GM23338 (cell line): ENCODE measurements around the gene SPATA9. TPM values are rescaled to one million over a fixed set of nuclear protein-coding genes. Genes with fewer than 3 reads are reported as not detected.

Experiments used
- ATAC-seq: fragments of 200-7000 bp; cut with Tn5 transposase; 3 replicates; pipeline ENCODE4 v1.9.1; 2020
- DNase-seq: peaks from one replicate; pipeline ENCODE4 v3.0.0-alpha.2; 2015; ENCODE audit warnings: low spot score
- H2AFZ ChIP-seq: fragments of 200-600 bp; sonication (generic); 2 replicates; pipeline ENCODE4 v1.8.0; 2016; ENCODE audit warnings: antibody characterized with exemption, mild to moderate bottlenecking, moderate library complexity
- H3F3A ChIP-seq: fragments of 200-600 bp; sonication (generic); replicated peaks from 2 replicates; pipeline ENCODE4 v1.8.0; 2017; ENCODE audit warnings: antibody characterized with exemption, mixed run types, low read depth
- H3K27ac ChIP-seq: fragments of 200-600 bp; sonication (generic); 2 replicates; pipeline ENCODE4 v1.6.1; 2016; ENCODE audit warnings: low read depth
- H3K27me3 ChIP-seq: fragments of 200-600 bp; sonication (generic); 2 replicates; pipeline ENCODE4 v1.8.0; 2016; ENCODE audit warnings: mild to moderate bottlenecking, mixed run types, moderate library complexity; ENCODE audit not compliant: insufficient read depth
- H3K36me3 ChIP-seq: fragments of 200-600 bp; sonication (generic); 2 replicates; pipeline ENCODE4 v1.8.0; 2016; ENCODE audit warnings: mild to moderate bottlenecking; ENCODE audit not compliant: insufficient read depth
- H3K4me1 ChIP-seq: fragments of 200-600 bp; sonication (generic); 2 replicates; pipeline ENCODE4 v1.8.0; 2016; ENCODE audit warnings: mild to moderate bottlenecking, moderate library complexity; ENCODE audit not compliant: insufficient read depth
- H3K4me2 ChIP-seq: fragments of 200-600 bp; sonication (generic); 2 replicates; pipeline ENCODE4 v1.7.1; 2017; ENCODE audit warnings: mixed run types
- H3K4me3 ChIP-seq: fragments of 200-600 bp; sonication (generic); 2 replicates; pipeline ENCODE4 v1.6.1; 2016; ENCODE audit warnings: mixed run types
- H3K79me2 ChIP-seq: fragments of 200-600 bp; sonication (generic); replicated peaks from 2 replicates; pipeline ENCODE4 v1.8.0; 2017; ENCODE audit warnings: mild to moderate bottlenecking; ENCODE audit not compliant: insufficient read depth
- H3K9me2 ChIP-seq: fragments of 200-600 bp; sonication (generic); 2 replicates; pipeline ENCODE4 v1.8.0; 2017; ENCODE audit not compliant: insufficient read depth
- H4K20me1 ChIP-seq: fragments of 200-600 bp; sonication (generic); replicated peaks from 2 replicates; pipeline ENCODE4 v1.8.0; 2017; ENCODE audit warnings: mild to moderate bottlenecking; ENCODE audit not compliant: insufficient read depth
- H3K27ac Mint-ChIP-seq: 2 replicates; pipeline ENCODE4 v1.8.0; 2020; ENCODE audit warnings: inconsistent platforms, mild to moderate bottlenecking, moderate library complexity, mixed read lengths
- H3K27me3 Mint-ChIP-seq: 3 replicates; pipeline ENCODE4 v1.8.0; 2022; ENCODE audit warnings: low read depth, mild to moderate bottlenecking, moderate library complexity, mixed read lengths, inconsistent platforms; ENCODE audit not compliant: insufficient read depth, poor library complexity
- H3K36me3 Mint-ChIP-seq: 3 replicates; pipeline ENCODE4 v1.8.0; 2021; ENCODE audit warnings: low read depth, mild to moderate bottlenecking, inconsistent platforms, moderate library complexity, mixed read lengths
- H3K4me1 Mint-ChIP-seq: 3 replicates; pipeline ENCODE4 v1.8.0; 2020; ENCODE audit warnings: mild to moderate bottlenecking, inconsistent platforms, mixed read lengths
- H3K4me3 Mint-ChIP-seq: 3 replicates; pipeline ENCODE4 v1.8.0; 2021; ENCODE audit warnings: moderate library complexity, mild to moderate bottlenecking, inconsistent platforms, mixed read lengths
- H3K9me3 Mint-ChIP-seq: 3 replicates; pipeline ENCODE4 v1.8.0; 2020; ENCODE audit warnings: moderate library complexity, mild to moderate bottlenecking, inconsistent platforms, mixed read lengths
- CREB1 ChIP-seq: fragments of 250-450 bp; sonication (Bioruptor Pico); IDR thresholded peaks from 2 replicates; pipeline ENCODE4 v1.5.0; 2020; ENCODE audit warnings: low read depth, mild to moderate bottlenecking, moderate library complexity
- EZH2 ChIP-seq: fragments of 200-600 bp; sonication (generic); IDR thresholded peaks from one replicate; pipeline ENCODE4 v1.8.0; 2017; ENCODE audit warnings: antibody characterized with exemption, mild to moderate bottlenecking, low read depth; ENCODE audit not compliant: unreplicated experiment
- EZH2phosphoT487 ChIP-seq: fragments of 200-600 bp; sonication (generic); IDR thresholded peaks from one replicate; pipeline ENCODE4 v1.8.1; 2018; ENCODE audit warnings: antibody characterized with exemption; ENCODE audit not compliant: unreplicated experiment
- JUNB ChIP-seq: IDR thresholded peaks from one replicate; pipeline ENCODE4 v1.6.1; 2016; ENCODE audit warnings: antibody characterized with exemption; ENCODE audit not compliant: unreplicated experiment
- NANOG ChIP-seq: IDR thresholded peaks from 2 replicates; pipeline ENCODE4 v1.6.1; 2016; ENCODE audit warnings: antibody characterized with exemption, borderline replicate concordance
- POLR2AphosphoS5 ChIP-seq: IDR thresholded peaks from 2 replicates; pipeline ENCODE4 v1.6.1; 2016; ENCODE audit warnings: antibody characterized with exemption, low read depth
- STAT1 ChIP-seq: IDR thresholded peaks from one replicate; pipeline ENCODE4 v1.6.1; 2016; ENCODE audit warnings: antibody characterized with exemption; ENCODE audit not compliant: unreplicated experiment
- ZNF114 ChIP-seq: fragments of 250-450 bp; sonication (Bioruptor Pico); IDR thresholded peaks from 2 replicates; pipeline ENCODE4 v1.5.0; 2020; ENCODE audit warnings: mild to moderate bottlenecking, moderate library complexity
- ZNF331 ChIP-seq: fragments of 250-450 bp; sonication (Bioruptor Pico); IDR thresholded peaks from 2 replicates; pipeline ENCODE4 v1.5.0; 2020; ENCODE audit warnings: low read depth, mild to moderate bottlenecking, moderate library complexity
- polyA plus RNA-seq: library from polyadenylated mRNA; unstranded; fragments of >200 nt; fragmentation: Nextera tagmentation; extraction: Ambion mirVana; gene quantifications from 2 replicates; pipeline ENCODE4 v1.2.1, GENCODE V29; 2016
- total RNA-seq: library from RNA; depleted of rRNA; stranded (reverse); fragments of >200 nt; shearing (Covaris generic); gene quantifications from 2 replicates; pipeline ENCODE4 v1.2.3, GENCODE V29; 2014
- TF ChIP-seq, protein P1 (sequence below): IDR thresholded peaks from 2 replicates; pipeline ENCODE4 v1.6.1; 2016; ENCODE audit warnings: antibody characterized with exemption
- TF ChIP-seq, protein P2 (sequence below): fragments of 250-450 bp; sonication (Bioruptor Pico); IDR thresholded peaks from 2 replicates; pipeline ENCODE4 v1.5.0; 2020; ENCODE audit warnings: mild to moderate bottlenecking, moderate library complexity
- TF ChIP-seq, protein P3 (sequence below), 2 experiments: fragments of 200-600 bp in 1 of 2; sonication (generic) in 1 of 2; conservative IDR thresholded peaks; 2 replicates each; pipeline versions ENCODE4 v1.5.1 to v1.6.1; 2016 to 2017; ENCODE audit warnings: antibody characterized with exemption in 2 of 2, low read depth in 2 of 2, mild to moderate bottlenecking in 2 of 2, moderate library complexity in 1 of 2
- TF ChIP-seq, protein P4 (sequence below): IDR thresholded peaks from one replicate; pipeline ENCODE4 v1.6.1; 2018; ENCODE audit warnings: antibody characterized with exemption; ENCODE audit not compliant: unreplicated experiment

Gene SPATA9
- total and polyA plus RNA-seq, 2 experiments from 2014 or later = not detected

DNA sequence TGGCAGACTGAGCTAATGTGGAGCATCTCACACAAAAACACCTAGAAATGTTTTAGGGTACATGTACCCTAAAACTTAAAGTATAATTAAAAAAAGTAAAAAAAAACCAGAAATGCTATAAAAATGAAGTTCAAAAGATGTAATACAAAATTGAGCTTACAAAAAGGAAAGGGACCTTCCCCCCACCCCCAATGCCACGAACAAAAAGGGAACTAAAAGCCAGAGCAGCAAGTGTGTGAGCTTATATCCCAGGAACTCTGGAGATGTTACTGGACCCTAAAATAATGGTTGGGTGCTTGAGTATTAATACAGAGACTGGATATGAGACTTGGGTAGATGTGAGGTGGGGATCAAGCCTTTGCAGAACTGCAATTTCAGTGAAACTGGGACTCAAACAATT is 11.0 kb downstream of the SPATA9 start:
- Histone ChIP-seq H3K9me2 (no peaks in the 10 kb centered on the region), H3K36me3 (no peaks in the 10 kb centered on the region), H3K27me3 (no peaks in the 10 kb centered on the region), H4K20me1 (no peaks in the 10 kb centered on the region), H3K79me2 (no peaks in the 10 kb centered on the region), H3K4me2 (no peak overlapping the region), H3K4me3 (no peak overlapping the region), H3K4me1 (no peaks in the 10 kb centered on the region), H3K27ac (no peak overlapping the region), H2AFZ (peak overlapping the region; percentile 78), H3F3A (no peaks in the 10 kb centered on the region)
- Mint-ChIP-seq H3K27ac (no peak overlapping the region), H3K4me1 (no peaks in the 10 kb centered on the region), H3K9me3 (no peaks in the 10 kb centered on the region), H3K36me3 (no peaks in the 10 kb centered on the region), H3K4me3 (no peak overlapping the region), H3K27me3 (no peaks in the 10 kb centered on the region)
- no peak for TF ChIP-seq STAT1
- no peak for TF ChIP-seq EZH2phosphoT487
- no peak for TF ChIP-seq JUNB
- TF ChIP-seq ZNF331 (CRISPR knock-in tag) = no peak
- no peak for TF ChIP-seq EZH2
- TF ChIP-seq, protein P1, sequence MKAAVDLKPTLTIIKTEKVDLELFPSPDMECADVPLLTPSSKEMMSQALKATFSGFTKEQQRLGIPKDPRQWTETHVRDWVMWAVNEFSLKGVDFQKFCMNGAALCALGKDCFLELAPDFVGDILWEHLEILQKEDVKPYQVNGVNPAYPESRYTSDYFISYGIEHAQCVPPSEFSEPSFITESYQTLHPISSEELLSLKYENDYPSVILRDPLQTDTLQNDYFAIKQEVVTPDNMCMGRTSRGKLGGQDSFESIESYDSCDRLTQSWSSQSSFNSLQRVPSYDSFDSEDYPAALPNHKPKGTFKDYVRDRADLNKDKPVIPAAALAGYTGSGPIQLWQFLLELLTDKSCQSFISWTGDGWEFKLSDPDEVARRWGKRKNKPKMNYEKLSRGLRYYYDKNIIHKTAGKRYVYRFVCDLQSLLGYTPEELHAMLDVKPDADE = no peak
- TF ChIP-seq, protein P2, sequence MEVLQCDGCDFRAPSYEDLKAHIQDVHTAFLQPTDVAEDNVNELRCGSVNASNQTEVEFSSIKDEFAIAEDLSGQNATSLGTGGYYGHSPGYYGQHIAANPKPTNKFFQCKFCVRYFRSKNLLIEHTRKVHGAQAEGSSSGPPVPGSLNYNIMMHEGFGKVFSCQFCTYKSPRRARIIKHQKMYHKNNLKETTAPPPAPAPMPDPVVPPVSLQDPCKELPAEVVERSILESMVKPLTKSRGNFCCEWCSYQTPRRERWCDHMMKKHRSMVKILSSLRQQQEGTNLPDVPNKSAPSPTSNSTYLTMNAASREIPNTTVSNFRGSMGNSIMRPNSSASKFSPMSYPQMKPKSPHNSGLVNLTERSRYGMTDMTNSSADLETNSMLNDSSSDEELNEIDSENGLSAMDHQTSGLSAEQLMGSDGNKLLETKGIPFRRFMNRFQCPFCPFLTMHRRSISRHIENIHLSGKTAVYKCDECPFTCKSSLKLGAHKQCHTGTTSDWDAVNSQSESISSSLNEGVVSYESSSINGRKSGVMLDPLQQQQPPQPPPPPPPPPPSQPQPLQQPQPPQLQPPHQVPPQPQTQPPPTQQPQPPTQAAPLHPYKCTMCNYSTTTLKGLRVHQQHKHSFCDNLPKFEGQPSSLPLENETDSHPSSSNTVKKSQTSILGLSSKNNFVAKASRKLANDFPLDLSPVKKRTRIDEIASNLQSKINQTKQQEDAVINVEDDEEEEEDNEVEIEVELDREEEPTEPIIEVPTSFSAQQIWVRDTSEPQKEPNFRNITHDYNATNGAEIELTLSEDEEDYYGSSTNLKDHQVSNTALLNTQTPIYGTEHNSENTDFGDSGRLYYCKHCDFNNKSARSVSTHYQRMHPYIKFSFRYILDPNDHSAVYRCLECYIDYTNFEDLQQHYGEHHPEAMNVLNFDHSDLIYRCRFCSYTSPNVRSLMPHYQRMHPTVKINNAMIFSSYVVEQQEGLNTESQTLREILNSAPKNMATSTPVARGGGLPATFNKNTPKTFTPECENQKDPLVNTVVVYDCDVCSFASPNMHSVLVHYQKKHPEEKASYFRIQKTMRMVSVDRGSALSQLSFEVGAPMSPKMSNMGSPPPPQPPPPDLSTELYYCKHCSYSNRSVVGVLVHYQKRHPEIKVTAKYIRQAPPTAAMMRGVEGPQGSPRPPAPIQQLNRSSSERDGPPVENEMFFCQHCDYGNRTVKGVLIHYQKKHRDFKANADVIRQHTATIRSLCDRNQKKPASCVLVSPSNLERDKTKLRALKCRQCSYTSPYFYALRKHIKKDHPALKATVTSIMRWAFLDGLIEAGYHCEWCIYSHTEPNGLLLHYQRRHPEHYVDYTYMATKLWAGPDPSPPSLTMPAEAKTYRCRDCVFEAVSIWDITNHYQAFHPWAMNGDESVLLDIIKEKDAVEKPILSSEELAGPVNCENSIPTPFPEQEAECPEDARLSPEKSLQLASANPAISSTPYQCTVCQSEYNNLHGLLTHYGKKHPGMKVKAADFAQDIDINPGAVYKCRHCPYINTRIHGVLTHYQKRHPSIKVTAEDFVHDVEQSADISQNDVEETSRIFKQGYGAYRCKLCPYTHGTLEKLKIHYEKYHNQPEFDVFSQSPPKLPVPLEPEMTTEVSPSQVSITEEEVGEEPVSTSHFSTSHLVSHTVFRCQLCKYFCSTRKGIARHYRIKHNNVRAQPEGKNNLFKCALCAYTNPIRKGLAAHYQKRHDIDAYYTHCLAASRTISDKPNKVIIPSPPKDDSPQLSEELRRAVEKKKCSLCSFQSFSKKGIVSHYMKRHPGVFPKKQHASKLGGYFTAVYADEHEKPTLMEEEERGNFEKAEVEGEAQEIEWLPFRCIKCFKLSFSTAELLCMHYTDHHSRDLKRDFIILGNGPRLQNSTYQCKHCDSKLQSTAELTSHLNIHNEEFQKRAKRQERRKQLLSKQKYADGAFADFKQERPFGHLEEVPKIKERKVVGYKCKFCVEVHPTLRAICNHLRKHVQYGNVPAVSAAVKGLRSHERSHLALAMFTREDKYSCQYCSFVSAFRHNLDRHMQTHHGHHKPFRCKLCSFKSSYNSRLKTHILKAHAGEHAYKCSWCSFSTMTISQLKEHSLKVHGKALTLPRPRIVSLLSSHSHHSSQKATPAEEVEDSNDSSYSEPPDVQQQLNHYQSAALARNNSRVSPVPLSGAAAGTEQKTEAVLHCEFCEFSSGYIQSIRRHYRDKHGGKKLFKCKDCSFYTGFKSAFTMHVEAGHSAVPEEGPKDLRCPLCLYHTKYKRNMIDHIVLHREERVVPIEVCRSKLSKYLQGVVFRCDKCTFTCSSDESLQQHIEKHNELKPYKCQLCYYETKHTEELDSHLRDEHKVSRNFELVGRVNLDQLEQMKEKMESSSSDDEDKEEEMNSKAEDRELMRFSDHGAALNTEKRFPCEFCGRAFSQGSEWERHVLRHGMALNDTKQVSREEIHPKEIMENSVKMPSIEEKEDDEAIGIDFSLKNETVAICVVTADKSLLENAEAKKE = no peak
- TF ChIP-seq NANOG = no peak
- TF ChIP-seq POLR2AphosphoS5 = no peak
- no peak for TF ChIP-seq CREB1
- TF ChIP-seq ZNF114 (CRISPR knock-in tag) = no peak
- TF ChIP-seq, protein P3, sequence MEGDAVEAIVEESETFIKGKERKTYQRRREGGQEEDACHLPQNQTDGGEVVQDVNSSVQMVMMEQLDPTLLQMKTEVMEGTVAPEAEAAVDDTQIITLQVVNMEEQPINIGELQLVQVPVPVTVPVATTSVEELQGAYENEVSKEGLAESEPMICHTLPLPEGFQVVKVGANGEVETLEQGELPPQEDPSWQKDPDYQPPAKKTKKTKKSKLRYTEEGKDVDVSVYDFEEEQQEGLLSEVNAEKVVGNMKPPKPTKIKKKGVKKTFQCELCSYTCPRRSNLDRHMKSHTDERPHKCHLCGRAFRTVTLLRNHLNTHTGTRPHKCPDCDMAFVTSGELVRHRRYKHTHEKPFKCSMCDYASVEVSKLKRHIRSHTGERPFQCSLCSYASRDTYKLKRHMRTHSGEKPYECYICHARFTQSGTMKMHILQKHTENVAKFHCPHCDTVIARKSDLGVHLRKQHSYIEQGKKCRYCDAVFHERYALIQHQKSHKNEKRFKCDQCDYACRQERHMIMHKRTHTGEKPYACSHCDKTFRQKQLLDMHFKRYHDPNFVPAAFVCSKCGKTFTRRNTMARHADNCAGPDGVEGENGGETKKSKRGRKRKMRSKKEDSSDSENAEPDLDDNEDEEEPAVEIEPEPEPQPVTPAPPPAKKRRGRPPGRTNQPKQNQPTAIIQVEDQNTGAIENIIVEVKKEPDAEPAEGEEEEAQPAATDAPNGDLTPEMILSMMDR (conservative IDR thresholded peaks at IDR 0.05; ENCODE audit: low read depth in 2 of 2) = no peak
- TF ChIP-seq, protein P4, sequence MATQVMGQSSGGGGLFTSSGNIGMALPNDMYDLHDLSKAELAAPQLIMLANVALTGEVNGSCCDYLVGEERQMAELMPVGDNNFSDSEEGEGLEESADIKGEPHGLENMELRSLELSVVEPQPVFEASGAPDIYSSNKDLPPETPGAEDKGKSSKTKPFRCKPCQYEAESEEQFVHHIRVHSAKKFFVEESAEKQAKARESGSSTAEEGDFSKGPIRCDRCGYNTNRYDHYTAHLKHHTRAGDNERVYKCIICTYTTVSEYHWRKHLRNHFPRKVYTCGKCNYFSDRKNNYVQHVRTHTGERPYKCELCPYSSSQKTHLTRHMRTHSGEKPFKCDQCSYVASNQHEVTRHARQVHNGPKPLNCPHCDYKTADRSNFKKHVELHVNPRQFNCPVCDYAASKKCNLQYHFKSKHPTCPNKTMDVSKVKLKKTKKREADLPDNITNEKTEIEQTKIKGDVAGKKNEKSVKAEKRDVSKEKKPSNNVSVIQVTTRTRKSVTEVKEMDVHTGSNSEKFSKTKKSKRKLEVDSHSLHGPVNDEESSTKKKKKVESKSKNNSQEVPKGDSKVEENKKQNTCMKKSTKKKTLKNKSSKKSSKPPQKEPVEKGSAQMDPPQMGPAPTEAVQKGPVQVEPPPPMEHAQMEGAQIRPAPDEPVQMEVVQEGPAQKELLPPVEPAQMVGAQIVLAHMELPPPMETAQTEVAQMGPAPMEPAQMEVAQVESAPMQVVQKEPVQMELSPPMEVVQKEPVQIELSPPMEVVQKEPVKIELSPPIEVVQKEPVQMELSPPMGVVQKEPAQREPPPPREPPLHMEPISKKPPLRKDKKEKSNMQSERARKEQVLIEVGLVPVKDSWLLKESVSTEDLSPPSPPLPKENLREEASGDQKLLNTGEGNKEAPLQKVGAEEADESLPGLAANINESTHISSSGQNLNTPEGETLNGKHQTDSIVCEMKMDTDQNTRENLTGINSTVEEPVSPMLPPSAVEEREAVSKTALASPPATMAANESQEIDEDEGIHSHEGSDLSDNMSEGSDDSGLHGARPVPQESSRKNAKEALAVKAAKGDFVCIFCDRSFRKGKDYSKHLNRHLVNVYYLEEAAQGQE = no peak
- ATAC-seq (no peak), DNase-seq (no peak)
